ENCODE data around the gene NRCAM.

The NRCAM gene

DNA sequence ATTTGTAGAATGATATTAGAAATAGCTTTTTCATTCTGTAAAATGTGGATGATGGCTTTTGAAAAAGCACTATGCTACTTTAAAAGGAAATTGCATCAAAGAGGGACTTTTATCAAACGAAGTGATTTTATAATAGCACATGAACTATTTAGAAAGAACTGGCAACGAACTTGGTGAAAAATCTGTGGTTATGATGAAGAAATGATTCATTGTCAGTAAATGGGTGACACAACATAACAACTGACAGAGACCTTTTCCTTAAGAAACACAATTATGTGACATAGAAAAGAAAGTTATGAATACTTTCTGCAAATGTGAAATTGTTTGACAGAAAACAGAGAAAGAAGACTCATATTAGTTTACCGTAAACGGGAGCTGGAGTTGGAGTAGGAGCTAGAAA lies 265.3 kb downstream of the NRCAM start:
- Histone ChIP-seq H3K9me2 (replicated peaks; ENCODE audit: insufficient read depth, low read length) (no peaks in the 10 kb centered on the region), H3K4me3 (ENCODE audit: insufficient read depth, low read length, poor library complexity, severe bottlenecking) (no peak overlapping the region), H3F3A (ENCODE audit: insufficient read depth) (no peaks in the 10 kb centered on the region), H3K9ac (ENCODE audit: low read length) (no peak overlapping the region), H3K27ac (ENCODE audit: low read depth, low read length) (no peak overlapping the region), H3K4me2 (ENCODE audit: low read depth, low read length, poor library complexity, severe bottlenecking) (no peak overlapping the region), H3K27me3 (ENCODE audit: low read length) (no peaks in the 10 kb centered on the region), H3K9me3 (ENCODE audit: insufficient read depth, low read length) (no peaks in the 10 kb centered on the region), H4K20me1 (ENCODE audit: low read depth, low read length) (no peaks in the 10 kb centered on the region), H2AFZ (ENCODE audit: low read depth, low read length, severe bottlenecking) (no peak overlapping the region), H3K36me3 (ENCODE audit: low read length) (no peaks in the 10 kb centered on the region), H3K79me2 (ENCODE audit: insufficient read depth, low read length) (no peaks in the 10 kb centered on the region)
- TF ChIP-seq EZH2phosphoT487 (conservative IDR thresholded peaks at IDR 0.05; ENCODE audit: low read length), result no peak
- TF ChIP-seq, protein P1, sequence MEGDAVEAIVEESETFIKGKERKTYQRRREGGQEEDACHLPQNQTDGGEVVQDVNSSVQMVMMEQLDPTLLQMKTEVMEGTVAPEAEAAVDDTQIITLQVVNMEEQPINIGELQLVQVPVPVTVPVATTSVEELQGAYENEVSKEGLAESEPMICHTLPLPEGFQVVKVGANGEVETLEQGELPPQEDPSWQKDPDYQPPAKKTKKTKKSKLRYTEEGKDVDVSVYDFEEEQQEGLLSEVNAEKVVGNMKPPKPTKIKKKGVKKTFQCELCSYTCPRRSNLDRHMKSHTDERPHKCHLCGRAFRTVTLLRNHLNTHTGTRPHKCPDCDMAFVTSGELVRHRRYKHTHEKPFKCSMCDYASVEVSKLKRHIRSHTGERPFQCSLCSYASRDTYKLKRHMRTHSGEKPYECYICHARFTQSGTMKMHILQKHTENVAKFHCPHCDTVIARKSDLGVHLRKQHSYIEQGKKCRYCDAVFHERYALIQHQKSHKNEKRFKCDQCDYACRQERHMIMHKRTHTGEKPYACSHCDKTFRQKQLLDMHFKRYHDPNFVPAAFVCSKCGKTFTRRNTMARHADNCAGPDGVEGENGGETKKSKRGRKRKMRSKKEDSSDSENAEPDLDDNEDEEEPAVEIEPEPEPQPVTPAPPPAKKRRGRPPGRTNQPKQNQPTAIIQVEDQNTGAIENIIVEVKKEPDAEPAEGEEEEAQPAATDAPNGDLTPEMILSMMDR (IDR thresholded peaks at IDR 0.05; ENCODE audit: insufficient read depth, low read length, poor library complexity, severe bottlenecking), result no peak

DNA sequence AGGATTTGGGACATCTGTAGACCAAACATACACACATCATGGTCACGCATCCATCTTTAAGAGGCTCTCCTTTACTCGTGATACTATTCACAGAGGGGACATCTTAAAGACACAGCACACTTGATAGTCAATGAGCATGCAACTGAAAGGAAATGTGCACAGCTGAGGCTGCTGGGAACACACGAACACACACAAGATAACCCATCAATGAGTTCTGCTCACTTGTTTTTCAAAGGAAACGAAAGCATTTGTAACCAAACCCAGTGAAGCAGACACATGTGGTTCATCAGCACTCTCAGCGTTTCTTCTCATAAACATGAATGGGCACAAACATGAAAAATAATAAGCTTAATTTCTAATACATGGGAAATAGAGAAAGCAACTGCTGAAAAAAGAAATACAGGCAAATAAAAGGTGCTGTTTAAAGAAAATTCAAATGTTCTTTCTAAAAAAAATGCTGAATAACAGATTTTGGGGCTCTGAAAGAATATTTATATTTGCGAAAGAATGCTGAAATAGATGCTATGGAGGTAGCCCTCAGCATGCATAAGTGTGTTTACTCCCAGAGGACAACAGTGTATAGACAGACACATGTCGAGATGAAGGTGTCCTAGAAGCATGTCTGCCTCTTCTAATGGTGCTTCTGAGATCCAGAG lies 266.4 kb downstream of the NRCAM start:
- Histone ChIP-seq H3K27ac (ENCODE audit: low read depth, low read length) (no peak overlapping the region), H3K36me3 (ENCODE audit: low read length) (no peaks in the 10 kb centered on the region), H3K4me2 (ENCODE audit: low read depth, low read length, poor library complexity, severe bottlenecking) (no peak overlapping the region)

DNA sequence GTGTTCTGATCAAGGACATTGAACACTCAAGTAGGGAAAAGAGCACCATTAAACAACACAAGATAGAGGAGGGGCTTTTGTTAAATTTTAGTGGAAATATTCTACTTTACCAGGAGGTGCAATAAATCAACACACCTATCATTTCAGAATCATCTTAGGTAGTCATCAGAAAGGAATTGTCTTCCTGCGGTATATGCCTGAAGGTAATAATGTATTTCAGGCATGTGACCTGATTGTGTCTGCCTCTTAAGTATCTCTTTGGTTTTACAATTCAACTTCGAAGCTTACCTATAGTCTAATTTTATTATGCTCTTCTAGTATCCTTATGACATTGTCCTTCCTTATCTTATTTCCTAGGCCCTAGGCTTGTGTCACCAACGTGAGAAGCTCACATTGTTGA lies 267.5 kb downstream of the NRCAM start:
- Histone ChIP-seq H3F3A (ENCODE audit: insufficient read depth) (no peaks in the 10 kb centered on the region), H3K4me3 (ENCODE audit: insufficient read depth, low read length, poor library complexity, severe bottlenecking) (no peak overlapping the region), H3K36me3 (ENCODE audit: low read length) (no peaks in the 10 kb centered on the region), H3K27me3 (ENCODE audit: low read length) (no peaks in the 10 kb centered on the region), H4K20me1 (ENCODE audit: low read depth, low read length) (no peaks in the 10 kb centered on the region), H2AFZ (ENCODE audit: low read depth, low read length, severe bottlenecking) (no peak overlapping the region), H3K27ac (ENCODE audit: low read depth, low read length) (no peak overlapping the region), H3K4me2 (ENCODE audit: low read depth, low read length, poor library complexity, severe bottlenecking) (no peak overlapping the region), H3K9ac (ENCODE audit: low read length) (no peak overlapping the region), H3K9me2 (replicated peaks; ENCODE audit: insufficient read depth, low read length) (no peaks in the 10 kb centered on the region), H3K79me2 (ENCODE audit: insufficient read depth, low read length) (no peaks in the 10 kb centered on the region), H3K9me3 (ENCODE audit: insufficient read depth, low read length) (no peaks in the 10 kb centered on the region)
- TF ChIP-seq, protein P1 (IDR thresholded peaks at IDR 0.05; ENCODE audit: insufficient read depth, low read length, poor library complexity, severe bottlenecking), result no peak
- no peak for TF ChIP-seq EZH2phosphoT487 (conservative IDR thresholded peaks at IDR 0.05; ENCODE audit: low read length)

More for the DNA sequence above, 266.4 kb downstream of the NRCAM start:
- Histone ChIP-seq H3K9ac (ENCODE audit: low read length) (no peak overlapping the region), H3F3A (ENCODE audit: insufficient read depth) (no peaks in the 10 kb centered on the region), H3K4me3 (ENCODE audit: insufficient read depth, low read length, poor library complexity, severe bottlenecking) (no peak overlapping the region), H3K9me3 (ENCODE audit: insufficient read depth, low read length) (no peaks in the 10 kb centered on the region), H4K20me1 (ENCODE audit: low read depth, low read length) (no peaks in the 10 kb centered on the region), H3K79me2 (ENCODE audit: insufficient read depth, low read length) (no peaks in the 10 kb centered on the region), H2AFZ (ENCODE audit: low read depth, low read length, severe bottlenecking) (no peak overlapping the region), H3K27me3 (ENCODE audit: low read length) (no peaks in the 10 kb centered on the region), H3K9me2 (replicated peaks; ENCODE audit: insufficient read depth, low read length) (no peaks in the 10 kb centered on the region)
- TF ChIP-seq, protein P1 (IDR thresholded peaks at IDR 0.05; ENCODE audit: insufficient read depth, low read length, poor library complexity, severe bottlenecking), result no peak
- no peak for TF ChIP-seq EZH2phosphoT487 (conservative IDR thresholded peaks at IDR 0.05; ENCODE audit: low read length)

Data from SU-DHL-6 (cell line).